HUES6 (cell line): Measurements from ENCODE around the gene C2CD3.

Experiments
- H3K27ac ChIP-seq: 2 replicates; pipeline ENCODE4 v1.7.0; 2013; ENCODE audit warnings: low read depth, mild to moderate bottlenecking, low read length, inconsistent platforms
- H3K27me3 ChIP-seq: 2 replicates; pipeline ENCODE4 v1.6.1; 2013; ENCODE audit warnings: low read length; ENCODE audit not compliant: control insufficient read depth, insufficient read depth
- H3K36me3 ChIP-seq: 2 replicates; pipeline ENCODE4 v1.6.1; 2013; ENCODE audit warnings: low read length; ENCODE audit not compliant: control insufficient read depth, insufficient read depth
- H3K4me1 ChIP-seq: 2 replicates; pipeline ENCODE4 v1.6.1; 2013; ENCODE audit warnings: low read length; ENCODE audit not compliant: control insufficient read depth, insufficient read depth
- H3K4me3 ChIP-seq: 2 replicates; pipeline ENCODE4 v1.5.1; 2013; ENCODE audit warnings: low read depth, low read length
- H3K9ac ChIP-seq: one replicate; pipeline ENCODE4 v1.6.1; 2013; ENCODE audit warnings: mild to moderate bottlenecking, low read length
- H3K9me3 ChIP-seq: 2 replicates; pipeline ENCODE4 v1.6.1; 2013; ENCODE audit warnings: low read depth, low read length; ENCODE audit not compliant: control insufficient read depth, insufficient read depth

Gene C2CD3

DNA sequence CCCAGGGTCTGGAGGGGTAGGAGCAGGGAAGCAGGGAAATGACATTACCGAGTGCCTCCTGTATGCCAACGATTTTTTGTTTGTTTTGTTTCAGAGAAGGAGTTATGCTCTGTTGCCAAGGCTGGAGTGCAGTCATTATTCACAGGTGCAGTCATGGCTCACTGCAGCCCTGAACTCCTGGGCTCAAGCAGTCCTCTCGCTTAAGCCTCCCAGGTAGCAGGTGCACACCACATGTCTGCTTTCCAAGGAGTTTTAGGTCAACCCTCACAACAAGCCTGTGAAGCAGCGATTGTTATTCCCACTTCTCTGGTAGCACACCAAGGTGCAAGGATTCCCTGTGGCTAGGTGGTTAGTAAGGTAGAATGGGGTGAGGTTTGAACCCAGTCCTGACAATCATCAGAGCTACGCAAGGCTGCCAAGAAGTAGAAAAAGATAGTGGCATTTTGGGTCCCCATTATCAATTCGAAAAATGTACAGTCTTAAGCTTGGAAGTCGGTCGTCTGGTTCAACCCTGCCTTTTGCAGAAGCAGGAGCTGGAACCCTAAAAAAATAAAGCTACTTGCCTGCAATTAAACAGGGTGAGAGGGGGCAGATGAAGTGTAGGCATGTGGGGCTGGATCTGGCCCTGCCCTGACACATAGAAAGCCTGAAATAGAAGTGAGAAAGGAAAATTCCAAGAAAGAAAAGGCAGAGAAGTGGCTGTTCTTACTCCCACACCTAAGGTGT lies 171.1 kb downstream of the C2CD3 start:
- 0 out of 2 replicates have a peak, but pooled peaks cover 6% of the 10 kb centered on the region for H3K4me1 ChIP-seq

GRCh38 chr11:73998846-73999575 lies 171.8 kb downstream of the C2CD3 start:
- Histone ChIP-seq H3K4me1 (0 out of 2 replicates have a peak, but pooled peaks cover 6% of the 10 kb centered on the region), H3K27me3 (no peaks in the 10 kb centered on the region), H3K9me3 (no peaks in the 10 kb centered on the region), H3K36me3 (no peaks in the 10 kb centered on the region; the same call in 1 of the 2 replicates), H3K4me3 (no peak overlapping the region), H3K27ac (no peak overlapping the region), H3K9ac (no peak overlapping the region)

More for the DNA sequence above, 171.1 kb downstream of the C2CD3 start:
- no peaks in the 10 kb centered on the region for H3K27me3 ChIP-seq
- H3K9ac ChIP-seq: no peak overlapping the region
- H3K4me3 ChIP-seq: no peak overlapping the region
- H3K27ac ChIP-seq: no peak overlapping the region
- no peaks in the 10 kb centered on the region; the same call in 1 of the 2 replicates for H3K36me3 ChIP-seq
- no peaks in the 10 kb centered on the region for H3K9me3 ChIP-seq

GRCh38 chr11:73997120-73997770 lies 173.6 kb downstream of the C2CD3 start:
- 0 out of 2 replicates have a peak, but pooled peaks cover 6% of the 10 kb centered on the region for H3K4me1 ChIP-seq
- H3K36me3 ChIP-seq: no peaks in the 10 kb centered on the region
- no peaks in the 10 kb centered on the region for H3K27me3 ChIP-seq
- H3K27ac ChIP-seq: no peak overlapping the region
- H3K4me3 ChIP-seq: no peak overlapping the region
- no peak overlapping the region for H3K9ac ChIP-seq
- no peaks in the 10 kb centered on the region for H3K9me3 ChIP-seq

- Histone ChIP-seq H3K27me3 (no peaks in the 10 kb centered on the region), H3K4me3 (no peak overlapping the region), H3K36me3 (no peaks in the 10 kb centered on the region), H3K27ac (no peak overlapping the region), H3K9ac (no peak overlapping the region), H3K4me1 (0 out of 2 replicates have a peak, but pooled peaks cover 6% of the 10 kb centered on the region), H3K9me3 (no peaks in the 10 kb centered on the region)
These were observed 174.5 kb downstream of the C2CD3 start for GRCh38 chr11:73996161-73996747.

- Histone ChIP-seq H3K36me3 (no peaks in the 10 kb centered on the region), H3K4me3 (no peak overlapping the region), H3K9me3 (no peaks in the 10 kb centered on the region), H3K4me1 (0 out of 2 replicates have a peak, but pooled peaks cover 4% of the 10 kb centered on the region), H3K27me3 (no peaks in the 10 kb centered on the region), H3K9ac (no peak overlapping the region), H3K27ac (no peak overlapping the region)
These were observed 175.1 kb downstream of the C2CD3 start for GRCh38 chr11:73995731-73996130.

GRCh38 chr11:73995247-73995646 lies 175.6 kb downstream of the C2CD3 start:
- Histone ChIP-seq H3K27ac (no peak overlapping the region), H3K36me3 (no peaks in the 10 kb centered on the region), H3K4me1 (no peaks in the 10 kb centered on the region), H3K9me3 (no peaks in the 10 kb centered on the region), H3K9ac (no peak overlapping the region), H3K27me3 (no peaks in the 10 kb centered on the region), H3K4me3 (no peak overlapping the region)

DNA sequence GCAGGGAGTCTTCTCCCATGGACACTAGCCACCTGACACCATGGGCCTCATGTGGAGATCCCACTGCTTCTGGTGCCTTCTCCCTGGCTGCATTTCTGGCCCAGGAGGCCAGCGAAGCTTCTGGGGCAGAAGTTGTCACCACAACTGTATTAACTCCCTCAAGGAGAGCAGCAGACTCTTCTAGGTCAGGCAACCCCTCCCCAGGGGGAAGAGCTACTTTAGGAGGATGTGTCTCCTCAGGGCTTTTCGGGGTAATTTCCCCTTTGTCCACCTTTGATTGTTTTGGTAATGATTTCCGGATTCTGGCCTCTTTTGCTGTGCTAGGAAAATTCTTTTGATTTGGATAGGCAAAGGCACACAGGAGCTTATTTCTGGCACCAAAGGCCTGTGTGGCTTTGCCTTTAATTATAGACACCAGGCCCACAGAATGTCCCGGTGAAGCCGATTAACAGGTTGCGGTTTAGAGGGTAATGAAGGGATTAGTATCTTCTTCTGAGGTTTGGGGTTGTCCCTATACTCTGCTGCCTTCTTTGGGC lies 179.3 kb downstream of the C2CD3 start:
- Histone ChIP-seq H3K9me3 (no peaks in the 10 kb centered on the region), H3K4me1 (no peaks in the 10 kb centered on the region), H3K36me3 (no peaks in the 10 kb centered on the region), H3K27me3 (no peaks in the 10 kb centered on the region), H3K4me3 (no peak overlapping the region), H3K27ac (no peak overlapping the region), H3K9ac (no peak overlapping the region)

- no peak overlapping the region for H3K27ac ChIP-seq
- no peaks in the 10 kb centered on the region for H3K36me3 ChIP-seq
- no peaks in the 10 kb centered on the region for H3K4me1 ChIP-seq
- no peak overlapping the region for H3K9ac ChIP-seq
- H3K27me3 ChIP-seq: no peaks in the 10 kb centered on the region
- no peaks in the 10 kb centered on the region for H3K9me3 ChIP-seq
- no peak overlapping the region for H3K4me3 ChIP-seq
These were observed 180.1 kb downstream of the C2CD3 start for GRCh38 chr11:73990730-73991129.

DNA sequence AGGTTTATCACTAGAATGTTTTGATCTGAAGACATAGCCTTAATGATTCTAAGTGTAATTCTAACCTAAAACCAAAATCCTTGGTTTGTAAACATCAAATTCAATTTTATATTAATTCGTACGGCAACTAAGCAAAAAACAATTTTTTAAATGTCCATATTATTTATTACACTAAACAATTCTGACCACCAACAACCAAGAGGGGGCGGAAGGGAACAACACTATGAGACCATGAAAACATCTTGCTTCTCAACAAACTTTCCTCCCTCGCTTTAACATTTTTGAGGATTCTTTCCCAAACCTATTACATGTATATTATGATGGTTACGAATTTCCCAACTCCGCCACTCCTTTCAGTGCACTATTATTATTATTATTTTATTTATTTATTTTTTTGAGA lies 181.6 kb downstream of the C2CD3 start:
- no peaks in the 10 kb centered on the region for H3K9me3 ChIP-seq
- H3K36me3 ChIP-seq: no peaks in the 10 kb centered on the region
- H3K27ac ChIP-seq: no peak overlapping the region
- no peaks in the 10 kb centered on the region for H3K27me3 ChIP-seq
- H3K4me3 ChIP-seq: no peak overlapping the region
- H3K4me1 ChIP-seq: no peaks in the 10 kb centered on the region
- H3K9ac ChIP-seq: no peak overlapping the region

GRCh38 chr11:73988227-73988626 lies 182.6 kb downstream of the C2CD3 start:
- Histone ChIP-seq H3K9ac (no peak overlapping the region), H3K4me3 (no peak overlapping the region), H3K27me3 (no peaks in the 10 kb centered on the region), H3K27ac (no peak overlapping the region), H3K4me1 (peaks cover 7% of the 10 kb centered on the region), H3K9me3 (no peaks in the 10 kb centered on the region), H3K36me3 (no peaks in the 10 kb centered on the region)
